Measurements from ENCODE around the gene WDR86.

DNA sequence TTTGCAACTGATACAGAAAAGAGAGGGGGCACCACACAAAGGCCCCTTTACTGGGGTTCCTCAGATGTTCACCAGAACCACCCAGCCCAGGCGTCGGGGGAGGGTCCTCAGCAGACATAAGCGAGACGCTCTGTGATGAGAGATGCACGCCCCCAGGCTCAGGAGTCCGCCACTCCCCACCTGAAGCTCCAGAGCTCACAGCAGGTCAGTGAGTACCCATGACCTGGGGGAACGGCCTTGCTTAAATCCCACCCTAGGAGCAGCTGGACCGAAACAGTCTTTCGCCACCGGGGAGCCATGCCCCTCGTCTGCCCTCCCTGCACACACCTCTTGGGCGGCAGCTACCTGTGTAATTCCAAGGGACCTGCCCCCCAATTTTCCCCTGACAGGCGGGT is 27.3 kb upstream of the WDR86 start:
- TF ChIP-seq POLR2A (IDR thresholded peaks at IDR 0.05; ENCODE audit: low read depth, low read length) (no peak), POLR2AphosphoS5 (IDR thresholded peaks at IDR 0.05; ENCODE audit: low read depth, low read length) (no peak), PAX5 (IDR thresholded peaks at IDR 0.05; ENCODE audit: insufficient read depth, low read length, severe bottlenecking) (no peak), TAF1 (IDR thresholded peaks at IDR 0.05; ENCODE audit: low read depth, low read length) (no peak), SPI1 (IDR thresholded peaks at IDR 0.05; ENCODE audit: low read depth, low read length) (no peak)
